NK-92 (cell line): ENCODE results near the gene KRTAP10-5.
"Not testable (repeated sequence)": the region's sequence is repeated elsewhere in the genome, so short reads cannot be mapped to it uniquely, and the experiment has no call there.

Experiments used
- DNase-seq: peaks from one replicate; lab custom pipeline; 2025; ENCODE audit not compliant: unreplicated experiment; lab: John Stamatoyannopoulos, UW

Gene KRTAP10-5

GRCh38 chr21:44591801-44592130 is 11.4 kb upstream of the KRTAP10-5 start:
- not testable (repeated sequence) for DNase-seq

- DNase-seq: not testable (repeated sequence)
These were observed 10.7 kb upstream of the KRTAP10-5 start for GRCh38 chr21:44590897-44591800.

- DNase-seq: no peak
These were observed 9.9 kb upstream of the KRTAP10-5 start for GRCh38 chr21:44590311-44590721.

- no peak for DNase-seq
These were observed 9.3 kb upstream of the KRTAP10-5 start for GRCh38 chr21:44589586-44590305.

- DNase-seq: no peak
These were observed 8.7 kb upstream of the KRTAP10-5 start for GRCh38 chr21:44589094-44589493.

GRCh38 chr21:44585892-44586291 is 5.5 kb upstream of the KRTAP10-5 start:
- DNase-seq: no peak

- DNase-seq: no peak
These were observed 3.4 kb upstream of the KRTAP10-5 start for GRCh38 chr21:44583800-44584147.

- DNase-seq: no peak
These were observed 2.8 kb upstream of the KRTAP10-5 start for GRCh38 chr21:44583089-44583799.

GRCh38 chr21:44582055-44582454 is 1.7 kb upstream of the KRTAP10-5 start:
- DNase-seq: no peak

GRCh38 chr21:44581158-44581557 is 754 bp upstream of the KRTAP10-5 start:
- no peak for DNase-seq

- no peak for DNase-seq
These were observed 615 bp downstream of the KRTAP10-5 start for GRCh38 chr21:44579833-44580144.

GRCh38 chr21:44579056-44579832 is 1.2 kb downstream of the KRTAP10-5 start:
- DNase-seq: no peak

GRCh38 chr21:44578371-44579055 is 1.9 kb downstream of the KRTAP10-5 start:
- no peak for DNase-seq

GRCh38 chr21:44576025-44576420 is 4.4 kb downstream of the KRTAP10-5 start:
- DNase-seq: no peak

GRCh38 chr21:44575307-44576024 is 4.9 kb downstream of the KRTAP10-5 start:
- no peak for DNase-seq

GRCh38 chr21:44574457-44575306 is 5.7 kb downstream of the KRTAP10-5 start:
- no peak for DNase-seq

- not testable (repeated sequence) for DNase-seq
These were observed 6.6 kb downstream of the KRTAP10-5 start, which contains the start of gene KRTAP10-4 for GRCh38 chr21:44573630-44574456. KRTAP10-4 (plus strand) TSS chr21:44573729; CDS start chr21:44573759, 30 bp downstream.
